Measurements from ENCODE around the gene DNASE2B. TPM values are rescaled to one million over a fixed set of nuclear protein-coding genes. Genes with fewer than 3 reads are reported as not detected.

DNASE2B gene
- total RNA-seq, 1 donor from 2014 or later, result not detected

DNA sequence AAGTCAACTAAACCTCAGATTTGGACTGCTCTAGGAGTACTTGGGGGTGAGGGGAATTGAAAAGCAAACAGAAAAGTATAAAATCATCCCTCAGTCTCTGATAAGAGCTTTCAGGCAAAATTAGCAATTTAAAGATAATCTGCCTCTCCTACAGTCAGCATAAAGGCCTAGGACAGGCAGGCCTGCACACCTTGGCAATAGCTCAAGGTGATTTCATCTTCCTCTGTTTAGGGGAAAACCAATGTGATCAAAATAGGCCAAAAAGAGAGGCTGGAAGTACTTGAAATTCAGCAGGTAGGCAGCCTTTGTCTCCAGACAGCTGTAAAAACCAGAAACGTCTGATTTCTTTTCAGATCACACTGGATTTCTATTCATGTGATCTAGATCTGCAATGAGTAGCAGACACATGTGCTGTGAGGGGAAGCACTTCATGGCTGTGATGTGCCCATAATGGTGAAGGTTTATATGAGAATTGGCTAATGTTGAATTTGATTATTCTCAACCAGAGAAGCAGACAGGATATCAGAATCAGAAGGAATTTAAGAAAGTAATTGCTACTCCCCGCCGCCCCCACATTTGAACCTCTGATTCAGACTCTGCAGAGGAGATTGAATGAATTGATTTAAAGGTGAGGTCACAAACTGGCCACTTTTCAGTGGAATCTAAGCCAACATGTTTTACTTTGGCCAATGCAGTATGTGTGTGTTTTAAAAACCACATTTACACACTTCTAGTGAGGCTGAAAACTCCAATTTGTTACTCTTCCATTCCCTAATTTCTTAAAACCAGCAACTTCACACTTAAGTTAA, 45.8 kb upstream of the DNASE2B start:
- H3K27me3 Mint-ChIP-seq, result peaks cover 7% of the 10 kb centered on the region
- H3K4me3 Mint-ChIP-seq, result no peak overlapping the region
- ATAC-seq (ENCODE audit: low read depth), result no peak
- ChIA-PET CTCF (interaction anchor here (0.6 kb wide), 1 partner anchor 87 kb away, joined by 4 read pairs; no protein-coding TSS in a partner anchor), POLR2A (no interaction called here)
- no peaks in the 10 kb centered on the region for H3K4me1 Mint-ChIP-seq
- no peak overlapping the region for H3K27ac Mint-ChIP-seq
- no peaks in the 10 kb centered on the region for H3K9me3 Mint-ChIP-seq
- no peaks in the 10 kb centered on the region for H3K36me3 Mint-ChIP-seq (ENCODE audit: low read depth)
- intact Hi-C loops (cut with micrococcal nuclease), result no loop called here
- TF ChIP-seq, protein P1, sequence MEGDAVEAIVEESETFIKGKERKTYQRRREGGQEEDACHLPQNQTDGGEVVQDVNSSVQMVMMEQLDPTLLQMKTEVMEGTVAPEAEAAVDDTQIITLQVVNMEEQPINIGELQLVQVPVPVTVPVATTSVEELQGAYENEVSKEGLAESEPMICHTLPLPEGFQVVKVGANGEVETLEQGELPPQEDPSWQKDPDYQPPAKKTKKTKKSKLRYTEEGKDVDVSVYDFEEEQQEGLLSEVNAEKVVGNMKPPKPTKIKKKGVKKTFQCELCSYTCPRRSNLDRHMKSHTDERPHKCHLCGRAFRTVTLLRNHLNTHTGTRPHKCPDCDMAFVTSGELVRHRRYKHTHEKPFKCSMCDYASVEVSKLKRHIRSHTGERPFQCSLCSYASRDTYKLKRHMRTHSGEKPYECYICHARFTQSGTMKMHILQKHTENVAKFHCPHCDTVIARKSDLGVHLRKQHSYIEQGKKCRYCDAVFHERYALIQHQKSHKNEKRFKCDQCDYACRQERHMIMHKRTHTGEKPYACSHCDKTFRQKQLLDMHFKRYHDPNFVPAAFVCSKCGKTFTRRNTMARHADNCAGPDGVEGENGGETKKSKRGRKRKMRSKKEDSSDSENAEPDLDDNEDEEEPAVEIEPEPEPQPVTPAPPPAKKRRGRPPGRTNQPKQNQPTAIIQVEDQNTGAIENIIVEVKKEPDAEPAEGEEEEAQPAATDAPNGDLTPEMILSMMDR (IDR thresholded peaks at IDR 0.05), result no peak
- DNase-seq, result no peak

DNA sequence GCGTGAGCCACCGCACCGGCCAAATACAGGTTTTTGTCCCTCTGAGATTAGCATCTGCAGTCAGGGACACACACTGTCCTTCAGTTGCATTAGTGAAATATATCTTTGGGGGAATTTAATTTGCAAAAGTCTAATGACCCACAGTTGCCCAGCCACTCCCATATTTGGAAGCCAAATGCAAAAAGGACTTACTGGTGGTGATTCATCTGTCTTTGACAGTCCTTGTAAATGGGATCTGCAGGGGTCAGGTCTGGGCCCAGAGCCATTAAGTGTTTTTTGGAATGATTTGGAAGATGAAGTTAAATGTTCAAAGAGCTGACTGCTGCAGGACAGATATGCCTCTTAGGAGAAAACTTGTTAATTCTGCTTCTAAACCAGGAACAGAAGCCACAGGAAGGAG, 44.6 kb upstream of the DNASE2B start:
- Mint-ChIP-seq H3K27ac (no peak overlapping the region), H3K27me3 (peaks cover 9% of the 10 kb centered on the region), H3K4me1 (no peaks in the 10 kb centered on the region), H3K9me3 (no peaks in the 10 kb centered on the region), H3K4me3 (no peak overlapping the region), H3K36me3 (ENCODE audit: low read depth) (no peaks in the 10 kb centered on the region)
- TF ChIP-seq, protein P1 (IDR thresholded peaks at IDR 0.05), result no peak
- intact Hi-C loops (cut with micrococcal nuclease), result no loop called here
- CTCF ChIA-PET, result no interaction called here
- no peak for DNase-seq
- ATAC-seq (ENCODE audit: low read depth), result no peak
- POLR2A ChIA-PET, result no interaction called here

DNA sequence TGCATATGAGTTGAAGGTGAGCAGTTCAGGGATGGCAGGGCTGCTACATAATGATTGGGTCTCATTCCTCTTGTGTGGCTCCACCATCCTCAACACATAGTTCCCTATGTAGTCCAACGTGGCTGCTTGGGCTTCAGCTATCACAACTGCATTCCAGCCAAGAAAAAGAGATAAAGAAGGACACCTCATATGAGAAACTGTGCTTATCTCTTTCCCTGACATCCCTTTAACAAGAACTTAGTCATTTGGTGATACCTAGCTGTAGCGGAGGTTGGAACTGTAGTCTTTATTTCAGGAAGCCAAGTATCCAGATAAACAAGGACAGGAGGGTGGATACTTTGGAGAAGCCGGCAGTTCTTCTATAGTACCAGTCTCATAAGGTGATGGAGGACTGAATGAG, 42.7 kb upstream of the DNASE2B start:
- no peak overlapping the region for H3K4me3 Mint-ChIP-seq
- CTCF ChIA-PET, result no interaction called here
- intact Hi-C loops (cut with micrococcal nuclease), result no loop called here
- H3K27ac Mint-ChIP-seq, result no peak overlapping the region
- peaks cover 9% of the 10 kb centered on the region for H3K27me3 Mint-ChIP-seq
- no peaks in the 10 kb centered on the region for H3K4me1 Mint-ChIP-seq
- no peaks in the 10 kb centered on the region for H3K36me3 Mint-ChIP-seq (ENCODE audit: low read depth)
- ATAC-seq (ENCODE audit: low read depth) (no peak), DNase-seq (no peak)
- TF ChIP-seq, protein P1 (IDR thresholded peaks at IDR 0.05), result no peak
- H3K9me3 Mint-ChIP-seq, result no peaks in the 10 kb centered on the region
- POLR2A ChIA-PET, result no interaction called here

DNA sequence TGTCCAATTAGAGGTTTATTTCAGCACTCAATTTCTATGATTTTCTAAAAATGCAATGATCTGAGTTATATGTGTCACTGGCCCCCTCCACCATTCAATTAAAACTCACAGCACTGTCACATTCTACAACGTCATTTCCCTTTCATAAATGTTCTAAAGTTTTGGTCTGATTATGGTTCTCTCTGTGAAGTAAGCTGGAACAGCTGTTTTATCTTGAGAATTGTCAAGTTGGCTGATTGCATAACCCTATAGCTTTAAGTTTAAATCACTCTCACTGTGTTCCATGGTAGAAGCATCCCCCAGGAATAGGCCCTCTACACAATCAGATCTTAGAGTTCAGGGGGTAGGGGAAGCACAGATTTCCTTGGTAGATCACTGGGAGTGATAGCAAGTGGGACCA, 41.4 kb upstream of the DNASE2B start:
- ChIA-PET POLR2A (no interaction called here), CTCF (no interaction called here)
- no peak overlapping the region for H3K4me3 Mint-ChIP-seq
- TF ChIP-seq, protein P1 (IDR thresholded peaks at IDR 0.05), result no peak
- H3K27me3 Mint-ChIP-seq, result peaks cover 9% of the 10 kb centered on the region
- no peak overlapping the region for H3K27ac Mint-ChIP-seq
- H3K9me3 Mint-ChIP-seq, result no peaks in the 10 kb centered on the region
- no peaks in the 10 kb centered on the region for H3K4me1 Mint-ChIP-seq
- intact Hi-C loops (cut with micrococcal nuclease), result no loop called here
- DNase-seq, result no peak
- H3K36me3 Mint-ChIP-seq (ENCODE audit: low read depth), result no peaks in the 10 kb centered on the region
- ATAC-seq (ENCODE audit: low read depth), result no peak

DNA sequence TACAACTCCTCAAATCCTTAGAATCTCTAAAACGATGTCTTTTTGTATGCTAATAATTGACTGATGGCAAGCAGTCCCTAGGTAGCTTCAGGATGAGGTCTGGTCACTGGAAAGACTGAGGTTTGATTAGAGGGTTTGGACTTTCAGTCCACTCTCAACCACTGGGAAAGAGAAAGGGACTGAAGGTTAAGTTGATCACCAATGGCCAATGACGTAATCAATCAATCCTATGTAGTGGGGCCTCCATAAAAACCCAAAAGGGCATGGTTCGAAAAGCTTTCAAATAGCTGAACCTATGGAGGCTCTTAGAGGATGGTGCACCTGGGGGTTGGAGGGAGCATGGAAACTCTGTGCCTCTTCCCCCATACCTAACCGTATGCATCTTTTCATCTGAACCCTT, 39.6 kb upstream of the DNASE2B start:
- TF ChIP-seq, protein P1 (IDR thresholded peaks at IDR 0.05), result no peak
- ATAC-seq (ENCODE audit: low read depth) (no peak), DNase-seq (no peak)
- no peaks in the 10 kb centered on the region for H3K9me3 Mint-ChIP-seq
- CTCF ChIA-PET, result no interaction called here
- H3K27ac Mint-ChIP-seq, result no peak overlapping the region
- POLR2A ChIA-PET, result no interaction called here
- no peaks in the 10 kb centered on the region for H3K36me3 Mint-ChIP-seq (ENCODE audit: low read depth)
- H3K4me1 Mint-ChIP-seq, result no peaks in the 10 kb centered on the region
- intact Hi-C loops (cut with micrococcal nuclease), result no loop called here
- no peak overlapping the region for H3K4me3 Mint-ChIP-seq
- peaks cover 9% of the 10 kb centered on the region for H3K27me3 Mint-ChIP-seq
